Measurements from ENCODE around the gene CARD11. TPM values are rescaled to one million over a fixed set of nuclear protein-coding genes. Genes with fewer than 3 reads are reported as not detected.

The CARD11 gene
- total and polyA plus RNA-seq, 11 donors, result 0.15 to 3.2 (median 0.33) TPM; not detected in 2

DNA sequence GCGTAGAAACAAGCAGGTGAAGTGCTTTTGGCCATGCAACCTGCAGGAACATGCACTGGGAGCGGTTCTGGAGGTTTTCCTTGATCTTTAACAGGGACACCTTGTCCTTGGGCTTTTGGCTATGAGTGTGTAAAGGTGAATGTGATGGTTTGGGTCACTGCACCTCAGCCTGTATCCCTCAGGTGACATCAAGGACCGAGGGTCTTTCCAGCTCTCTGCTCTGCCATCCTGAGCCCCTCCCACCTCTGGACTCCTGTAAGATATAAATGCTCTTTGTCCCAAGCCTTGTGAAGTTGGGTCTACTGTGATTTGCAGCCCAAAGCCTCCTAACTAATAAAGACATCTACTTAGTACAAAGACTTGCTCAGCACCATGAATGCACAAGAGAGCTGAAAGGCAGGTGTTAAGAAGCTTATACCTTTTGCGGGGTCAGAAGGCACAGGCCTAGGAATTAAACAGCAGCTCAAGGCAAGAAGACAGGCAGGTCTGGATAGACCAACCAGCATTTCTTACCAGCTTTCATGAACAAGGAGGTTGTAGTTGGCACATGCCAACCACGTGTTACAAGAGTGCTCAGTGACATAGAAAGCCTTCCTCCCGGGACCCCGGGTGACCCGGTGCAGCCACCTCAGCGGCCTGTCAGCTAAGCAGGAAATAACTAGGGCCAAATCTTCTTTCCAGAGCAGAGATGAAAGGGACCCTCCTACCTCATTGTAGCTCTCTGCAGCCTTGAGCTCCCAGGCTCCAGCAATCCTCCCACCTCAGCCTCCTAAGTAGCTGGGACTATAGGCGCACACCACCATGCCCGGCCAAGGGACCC is 89.9 kb downstream of the CARD11 start:
- Histone ChIP-seq H3K4me1 (peaks cover 0 to 62% (median 0%) of the 10 kb centered on the region in 12 donors), H3K27ac (no peak overlapping the region), H3K36me3 (no peaks in the 10 kb centered on the region), H3K27me3 (peaks cover 0 to 29% (median 0%) of the 10 kb centered on the region in 9 donors), H3K4me3 (no peak overlapping the region), H3K9me3 (peaks cover 0 to 24% (median 0%) of the 10 kb centered on the region in 12 donors)
- intact Hi-C loops (cut with DNase I), result no loop called here
- WGBS, 4 donors, result 72 to 79% (median 73%) methylated on average over 11 of the region's 11 CpGs
- ATAC-seq (no peak), DNase-seq (no peak)
- TF ChIP-seq, protein P1, sequence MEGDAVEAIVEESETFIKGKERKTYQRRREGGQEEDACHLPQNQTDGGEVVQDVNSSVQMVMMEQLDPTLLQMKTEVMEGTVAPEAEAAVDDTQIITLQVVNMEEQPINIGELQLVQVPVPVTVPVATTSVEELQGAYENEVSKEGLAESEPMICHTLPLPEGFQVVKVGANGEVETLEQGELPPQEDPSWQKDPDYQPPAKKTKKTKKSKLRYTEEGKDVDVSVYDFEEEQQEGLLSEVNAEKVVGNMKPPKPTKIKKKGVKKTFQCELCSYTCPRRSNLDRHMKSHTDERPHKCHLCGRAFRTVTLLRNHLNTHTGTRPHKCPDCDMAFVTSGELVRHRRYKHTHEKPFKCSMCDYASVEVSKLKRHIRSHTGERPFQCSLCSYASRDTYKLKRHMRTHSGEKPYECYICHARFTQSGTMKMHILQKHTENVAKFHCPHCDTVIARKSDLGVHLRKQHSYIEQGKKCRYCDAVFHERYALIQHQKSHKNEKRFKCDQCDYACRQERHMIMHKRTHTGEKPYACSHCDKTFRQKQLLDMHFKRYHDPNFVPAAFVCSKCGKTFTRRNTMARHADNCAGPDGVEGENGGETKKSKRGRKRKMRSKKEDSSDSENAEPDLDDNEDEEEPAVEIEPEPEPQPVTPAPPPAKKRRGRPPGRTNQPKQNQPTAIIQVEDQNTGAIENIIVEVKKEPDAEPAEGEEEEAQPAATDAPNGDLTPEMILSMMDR (IDR thresholded peaks at IDR 0.05), result no peak
- TF ChIP-seq POLR2A (IDR thresholded peaks at IDR 0.05), result no peak

DNA sequence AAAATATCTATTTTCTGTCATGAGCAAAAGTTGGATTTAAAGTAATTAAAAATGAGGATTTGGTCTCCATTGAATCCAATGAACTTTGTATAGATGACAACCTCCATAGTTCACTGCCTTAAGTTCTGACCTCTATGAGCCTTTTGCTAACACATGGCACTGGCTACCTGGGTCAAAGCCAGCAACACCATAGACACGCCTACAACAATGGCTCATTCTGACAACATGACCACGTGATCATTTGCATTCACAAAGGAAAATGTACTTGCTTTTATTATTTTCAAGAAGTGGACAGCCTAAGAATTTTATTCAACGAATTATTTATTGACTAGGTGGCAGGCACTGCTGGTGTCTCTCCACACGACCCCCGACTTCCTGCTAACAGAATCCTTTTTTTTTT is 90.6 kb downstream of the CARD11 start:
- no peak for ATAC-seq
- H3K27me3 ChIP-seq, result peaks cover 0 to 22% (median 0%) of the 10 kb centered on the region in 9 donors
- TF ChIP-seq, protein P1 (IDR thresholded peaks at IDR 0.05), result no peak
- TF ChIP-seq POLR2A (IDR thresholded peaks at IDR 0.05), result no peak
- no peaks in the 10 kb centered on the region for H3K36me3 ChIP-seq
- no peak overlapping the region for H3K27ac ChIP-seq
- H3K4me1 ChIP-seq, result peaks cover 0 to 62% (median 0%) of the 10 kb centered on the region in 12 donors
- no peak for DNase-seq
- peaks cover 0 to 24% (median 0%) of the 10 kb centered on the region in 12 donors for H3K9me3 ChIP-seq
- no peak overlapping the region for H3K4me3 ChIP-seq
- intact Hi-C loops (cut with DNase I), result no loop called here
- WGBS, 4 donors, result 71 to 88% (median 80%) methylated on average over 5 of the region's 5 CpGs

DNA sequence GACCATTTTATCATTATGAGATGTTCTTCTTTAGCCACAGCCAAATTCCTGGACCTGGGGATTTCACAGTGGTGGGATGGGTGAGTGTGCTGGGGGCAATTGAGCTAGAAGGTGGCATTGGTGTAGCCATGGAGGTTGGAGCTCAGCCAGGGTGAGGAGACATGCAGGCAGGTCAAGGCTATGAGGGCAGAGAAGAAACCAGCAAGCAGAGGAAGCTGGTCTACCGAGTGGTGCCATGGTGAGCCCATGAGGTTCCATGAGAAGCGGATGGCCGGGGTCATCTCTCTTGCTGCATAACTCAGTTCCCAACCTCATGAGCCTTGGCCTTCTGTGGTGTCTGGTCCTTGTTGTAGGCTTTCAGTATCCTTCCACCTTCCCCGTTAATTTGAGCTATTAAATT is 91.4 kb downstream of the CARD11 start:
- DNase-seq (no peak), ATAC-seq (no peak)
- peaks cover 0 to 24% (median 0%) of the 10 kb centered on the region in 12 donors for H3K9me3 ChIP-seq
- no peak overlapping the region for H3K4me3 ChIP-seq
- intact Hi-C loops (cut with DNase I), result no loop called here
- no peak overlapping the region for H3K27ac ChIP-seq
- peaks cover 0 to 62% (median 0%) of the 10 kb centered on the region in 12 donors for H3K4me1 ChIP-seq
- peaks cover 0 to 22% (median 0%) of the 10 kb centered on the region in 9 donors for H3K27me3 ChIP-seq
- WGBS, 4 donors, result 88 to 100% (median 96%) methylated on average over 4 of the region's 4 CpGs
- TF ChIP-seq, protein P1 (IDR thresholded peaks at IDR 0.05), result no peak
- no peak for TF ChIP-seq POLR2A (IDR thresholded peaks at IDR 0.05)
- H3K36me3 ChIP-seq, result no peaks in the 10 kb centered on the region

DNA sequence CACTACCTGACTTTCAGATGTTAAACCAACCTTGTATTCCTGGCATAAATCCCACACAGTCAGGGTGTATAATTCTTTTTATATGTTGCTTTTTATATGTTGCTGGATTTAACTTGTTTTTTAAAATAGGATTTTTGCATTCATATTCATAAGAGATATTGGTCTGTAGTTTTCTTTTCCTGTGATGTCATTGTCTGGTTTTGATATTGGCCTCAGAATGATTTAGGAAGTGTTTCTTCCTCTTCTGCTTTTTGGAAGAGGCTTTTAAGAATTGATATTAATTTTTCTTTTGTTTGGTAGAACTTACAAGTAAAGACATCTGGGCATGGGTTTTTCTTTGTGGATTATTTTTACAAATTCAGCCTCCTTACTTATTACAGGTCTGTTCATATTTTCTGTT is 93.1 kb downstream of the CARD11 start:
- no peak for ATAC-seq
- peak overlapping the region in 1 of 12 donors; percentile 83 for H3K27ac ChIP-seq
- intact Hi-C loops (cut with DNase I), result no loop called here

More for the DNA sequence above, 93.1 kb downstream of the CARD11 start:
- peaks cover 0 to 24% (median 0%) of the 10 kb centered on the region in 12 donors for H3K9me3 ChIP-seq
- TF ChIP-seq, protein P1 (IDR thresholded peaks at IDR 0.05), result no peak
- TF ChIP-seq POLR2A (IDR thresholded peaks at IDR 0.05), result no peak
- no peak overlapping the region for H3K4me3 ChIP-seq
- peaks cover 0 to 15% (median 0%) of the 10 kb centered on the region in 9 donors for H3K27me3 ChIP-seq
- H3K36me3 ChIP-seq, result no peaks in the 10 kb centered on the region
- DNase-seq, result no peak
- H3K4me1 ChIP-seq, result peaks cover 0 to 44% (median 0%) of the 10 kb centered on the region in 12 donors

Data from heart left ventricle (tissue), 16 donors.